Hepatocyte (in vitro differentiated cells): ENCODE data around the gene TDRD12. TPM values are rescaled to one million over a fixed set of nuclear protein-coding genes. Genes with fewer than 3 reads are reported as not detected.
"Not testable (repeated sequence)": the region's sequence is repeated elsewhere in the genome, so short reads cannot be mapped to it uniquely, and the experiment has no call there.

Source experiments
- DNase-seq: peaks from one replicate; pipeline ENCODE4 v3.0.0-alpha.2; 2016; ENCODE audit warnings: low spot score
- H2AFZ ChIP-seq: fragments of 200-600 bp; sonication (generic); 2 replicates; pipeline ENCODE4 v1.6.0; 2016; ENCODE audit warnings: antibody characterized with exemption, mild to moderate bottlenecking
- H3K27ac ChIP-seq: fragments of 200-600 bp; sonication (generic); 2 replicates; pipeline ENCODE4 v1.5.1; 2016; ENCODE audit warnings: mild to moderate bottlenecking
- H3K27me3 ChIP-seq: fragments of 200-600 bp; sonication (generic); 2 replicates; pipeline ENCODE4 v1.6.1; 2016
- H3K36me3 ChIP-seq: fragments of 200-600 bp; sonication (generic); replicated peaks from 2 replicates; pipeline ENCODE4 v1.5.1; 2016; ENCODE audit warnings: low read depth; ENCODE audit not compliant: insufficient read depth
- H3K4me1 ChIP-seq: fragments of 200-600 bp; sonication (generic); 2 replicates; pipeline ENCODE4 v1.5.1; 2016; ENCODE audit warnings: mild to moderate bottlenecking, moderate library complexity; ENCODE audit not compliant: insufficient read depth
- H3K4me2 ChIP-seq: fragments of 200-600 bp; sonication (generic); 2 replicates; pipeline ENCODE4 v1.6.0; 2016
- H3K4me3 ChIP-seq: fragments of 200-600 bp; sonication (generic); 2 replicates; pipeline ENCODE4 v1.5.1; 2016; ENCODE audit warnings: mild to moderate bottlenecking
- H3K79me2 ChIP-seq: fragments of 200-600 bp; sonication (generic); 2 replicates; pipeline ENCODE4 v1.6.0; 2017; ENCODE audit warnings: mild to moderate bottlenecking
- H3K9me2 ChIP-seq: fragments of 200-600 bp; sonication (generic); replicated peaks from 2 replicates; pipeline ENCODE4 v1.6.0; 2017; ENCODE audit warnings: mild to moderate bottlenecking; ENCODE audit not compliant: insufficient read depth
- H3K9me3 ChIP-seq: fragments of 200-600 bp; sonication (generic); 2 replicates; pipeline ENCODE4 v1.5.1; 2016; ENCODE audit warnings: low read depth, mild to moderate bottlenecking
- H4K20me1 ChIP-seq: fragments of 200-600 bp; sonication (generic); 2 replicates; pipeline ENCODE4 v1.6.0; 2016; ENCODE audit warnings: mild to moderate bottlenecking; ENCODE audit not compliant: insufficient read depth, poor library complexity, severe bottlenecking
- CTCF ChIP-seq: fragments of 200-600 bp; sonication (generic); IDR thresholded peaks from 2 replicates; pipeline ENCODE4 v1.5.1; 2016; ENCODE audit warnings: antibody characterized with exemption, mild to moderate bottlenecking; ENCODE audit not compliant: poor library complexity
- EZH2 ChIP-seq: fragments of 200-600 bp; sonication (generic); IDR thresholded peaks from 2 replicates; pipeline ENCODE4 v1.6.1; 2016; ENCODE audit warnings: antibody characterized with exemption, mild to moderate bottlenecking, borderline replicate concordance
- EZH2phosphoT487 ChIP-seq: fragments of 200-600 bp; sonication (generic); IDR thresholded peaks from one replicate; pipeline ENCODE4 v1.6.1; 2018; ENCODE audit warnings: antibody characterized with exemption, mild to moderate bottlenecking, low read depth, moderate library complexity; ENCODE audit not compliant: unreplicated experiment, severe bottlenecking
- WGBS: methylation state at CpG from one replicate; pipeline ENCODE4 v1.1.6; 2016; ENCODE audit warnings: low lambda C conversion rate; ENCODE audit errors: missing lambda C conversion rate; 5-methylcytosine and 5-hydroxymethylcytosine counted together
- polyA plus RNA-seq: library from polyadenylated mRNA; unstranded; fragments of >200 nt; fragmentation: Nextera tagmentation; extraction: Ambion mirVana; gene quantifications from 2 replicates; pipeline ENCODE4 v1.2.1, GENCODE V29; 2016
- total RNA-seq: library from RNA; depleted of rRNA; stranded (reverse); fragments of >200 nt; gene quantifications from 2 replicates; pipeline ENCODE4 v1.2.3, GENCODE V29; 2014

The TDRD12 gene
- total and polyA plus RNA-seq, 2 experiments from 2014 or later = 0.10 TPM; not detected in 1

GRCh38 chr19:32779082-32779481 is 59.5 kb downstream of the TDRD12 start:
- TF ChIP-seq EZH2phosphoT487 (no peak), CTCF (no peak), EZH2 (no peak)
- no peak overlapping the region for H3K4me3 ChIP-seq
- no peaks in the 10 kb centered on the region for H3K27me3 ChIP-seq
- H3K9me3 ChIP-seq = no peaks in the 10 kb centered on the region
- H3K4me1 ChIP-seq = no peaks in the 10 kb centered on the region
- H3K36me3 ChIP-seq = no peaks in the 10 kb centered on the region
- H3K79me2 ChIP-seq = no peaks in the 10 kb centered on the region
- H3K9me2 ChIP-seq = no peaks in the 10 kb centered on the region
- H3K27ac ChIP-seq = no peak overlapping the region
- no peak overlapping the region for H3K4me2 ChIP-seq
- no peak overlapping the region for H2AFZ ChIP-seq
- 84% methylated on average over 7 of the region's 7 CpGs for WGBS
- no peaks in the 10 kb centered on the region for H4K20me1 ChIP-seq
- DNase-seq = no peak

- TF ChIP-seq CTCF (no peak), EZH2phosphoT487 (no peak), EZH2 (no peak)
- DNase-seq = no peak
- 95% methylated on average over 2 of the region's 2 CpGs for WGBS
Measured at GRCh38 chr19:32781280-32781679, 61.7 kb downstream of the TDRD12 start.

DNA sequence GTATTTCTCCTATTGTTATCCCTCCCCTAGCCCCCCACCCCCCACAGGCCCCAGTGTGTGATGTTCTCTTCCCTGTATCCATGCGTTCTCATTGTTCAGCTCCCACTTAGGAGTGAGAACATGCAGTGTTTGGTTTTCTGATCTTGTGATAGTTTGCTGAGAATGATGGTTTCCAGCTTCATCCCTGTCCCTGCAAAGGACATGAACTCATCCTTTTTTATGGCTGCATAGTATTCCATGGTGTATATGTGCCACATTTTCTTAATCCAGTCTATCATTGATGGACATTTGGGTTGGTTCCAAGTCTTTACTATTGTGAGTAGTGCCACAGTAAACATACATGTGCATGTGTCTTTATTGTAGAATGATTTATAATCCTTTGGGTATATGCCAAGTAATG is 62.5 kb downstream of the TDRD12 start:
- H3K27ac ChIP-seq, H2AFZ ChIP-seq, H3K27me3 ChIP-seq, DNase-seq, H3K4me1 ChIP-seq, H3K4me2 ChIP-seq, H3K4me3 ChIP-seq, H3K36me3 ChIP-seq, H3K79me2 ChIP-seq, H3K9me3 ChIP-seq, H4K20me1 ChIP-seq, H3K9me2 ChIP-seq: not testable (repeated sequence)
- WGBS = 92% methylated on average over 1 of the region's 1 CpG

More at GRCh38 chr19:32781280-32781679, 61.7 kb downstream of the TDRD12 start:
- Histone ChIP-seq H3K9me2 (no peaks in the 10 kb centered on the region), H3K36me3 (no peaks in the 10 kb centered on the region), H3K9me3 (no peaks in the 10 kb centered on the region), H3K4me1 (no peaks in the 10 kb centered on the region), H2AFZ (no peak overlapping the region), H3K27me3 (no peaks in the 10 kb centered on the region), H4K20me1 (no peaks in the 10 kb centered on the region), H3K27ac (no peak overlapping the region), H3K4me2 (no peak overlapping the region), H3K79me2 (no peaks in the 10 kb centered on the region), H3K4me3 (no peak overlapping the region)

GRCh38 chr19:32787161-32787813 is 67.7 kb downstream of the TDRD12 start:
- 49% methylated on average over 12 of the region's 12 CpGs for WGBS

GRCh38 chr19:32787895-32788294 is 68.3 kb downstream of the TDRD12 start:
- H3K9me2 ChIP-seq, H3K9me3 ChIP-seq, H3K4me2 ChIP-seq, H3K4me1 ChIP-seq, H2AFZ ChIP-seq, H3K36me3 ChIP-seq, H3K4me3 ChIP-seq, DNase-seq, H3K27me3 ChIP-seq, H3K27ac ChIP-seq, H3K79me2 ChIP-seq, H4K20me1 ChIP-seq: not testable (repeated sequence)
- WGBS = 90% methylated on average over 5 of the region's 5 CpGs

More at GRCh38 chr19:32787161-32787813, 67.7 kb downstream of the TDRD12 start:
- H3K4me3 ChIP-seq, H3K27me3 ChIP-seq, H3K9me2 ChIP-seq, H3K9me3 ChIP-seq, H4K20me1 ChIP-seq, DNase-seq, H2AFZ ChIP-seq, H3K4me2 ChIP-seq, H3K27ac ChIP-seq, H3K4me1 ChIP-seq, H3K36me3 ChIP-seq, H3K79me2 ChIP-seq: not testable (repeated sequence)
